GM12878 (cell line): ENCODE data around the gene UNC45A. TPM values are rescaled to one million over a fixed set of nuclear protein-coding genes. Genes with fewer than 3 reads are reported as not detected.

Experiments
- BACH1 ChIP-seq: fragments of 450-650 bp; IDR thresholded peaks from 2 replicates; pipeline ENCODE4 v1.6.1; 2017; ENCODE audit warnings: mild to moderate bottlenecking, borderline replicate concordance
- BCL3 ChIP-seq: IDR thresholded peaks from 2 replicates; pipeline ENCODE4 v1.6.1; 2011; ENCODE audit warnings: borderline replicate concordance, low read depth, mild to moderate bottlenecking, moderate library complexity, low read length; ENCODE audit not compliant: insufficient read depth, poor library complexity, severe bottlenecking
- BHLHE40 ChIP-seq, 2 experiments: fragments of 450-650 bp in 1 of 2; IDR thresholded peaks; 2 replicates each; pipeline ENCODE4 v1.6.1; 2011 to 2017; ENCODE audit warnings: low read depth in 2 of 2, borderline replicate concordance in 1 of 2, improper control_type of control experiment in 1 of 2, low read length in 1 of 2, mild to moderate bottlenecking in 1 of 2
- BRCA1 ChIP-seq: IDR thresholded peaks from 2 replicates; pipeline ENCODE4 v1.6.1; 2011; ENCODE audit warnings: low read depth, low read length, improper control_type of control experiment
- E4F1 ChIP-seq: fragments of 450-650 bp; IDR thresholded peaks from 2 replicates; pipeline ENCODE4 v1.6.1; 2018; ENCODE audit warnings: borderline replicate concordance, mild to moderate bottlenecking; ENCODE audit not compliant: partially characterized antibody
- KAT2A ChIP-seq: conservative IDR thresholded peaks from 2 replicates; pipeline ENCODE4 v1.6.1; 2011; ENCODE audit warnings: low read depth, low read length; ENCODE audit not compliant: control insufficient read depth
- NKRF ChIP-seq: fragments of 450-650 bp; conservative IDR thresholded peaks from 2 replicates; pipeline ENCODE4 v1.6.1; 2017; ENCODE audit warnings: mild to moderate bottlenecking, moderate library complexity
- PKNOX1 ChIP-seq: fragments of 450-650 bp; IDR thresholded peaks from 2 replicates; pipeline ENCODE4 v1.6.1; 2016; ENCODE audit warnings: mild to moderate bottlenecking
- POLR2AphosphoS2 ChIP-seq: IDR thresholded peaks from 2 replicates; pipeline ENCODE4 v1.6.1; 2011; ENCODE audit warnings: low read depth, mild to moderate bottlenecking, low read length, improper control_type of control experiment, moderate library complexity
- RELA ChIP-seq: fragments of 450-650 bp; IDR thresholded peaks from 2 replicates; pipeline ENCODE4 v1.8.0; 2014; ENCODE audit warnings: borderline replicate concordance; ENCODE audit not compliant: partially characterized antibody
- REST ChIP-seq: IDR thresholded peaks from 2 replicates; pipeline ENCODE4 v1.6.1; 2012; ENCODE audit warnings: mild to moderate bottlenecking, low read depth, low read length
- STAT1 ChIP-seq: fragments of 450-650 bp; conservative IDR thresholded peaks from 2 replicates; pipeline ENCODE4 v1.6.1; 2014; ENCODE audit warnings: antibody characterized with exemption, mild to moderate bottlenecking
- STAT3 ChIP-seq: IDR thresholded peaks from 2 replicates; pipeline ENCODE4 v1.6.1; 2011; ENCODE audit warnings: low read depth, low read length, improper control_type of control experiment
- TARDBP ChIP-seq: IDR thresholded peaks from 2 replicates; pipeline ENCODE4 v1.6.1; 2016; ENCODE audit warnings: borderline replicate concordance
- TCF7 ChIP-seq: IDR thresholded peaks from 2 replicates; pipeline ENCODE4 v1.6.1; 2014; ENCODE audit warnings: antibody characterized with exemption, borderline replicate concordance
- USF2 ChIP-seq: IDR thresholded peaks from 2 replicates; pipeline ENCODE4 v1.6.1; 2011; ENCODE audit warnings: low read depth, low read length, improper control_type of control experiment, borderline replicate concordance
- YBX1 ChIP-seq: fragments of 450-650 bp; IDR thresholded peaks from 2 replicates; pipeline ENCODE4 v1.6.1; 2016; ENCODE audit warnings: antibody characterized with exemption
- polyA plus RNA-seq, 11 experiments: library from polyadenylated mRNA; depleted of rRNA in 4 of 11; unstranded in 6 of 11; stranded (reverse) in 5 of 11; fragments of >200 nt; fragmentation: Nextera tagmentation in 4 of 11; fragmentation: Illumina TruSeq in 1 of 11; extraction: Ambion mirVana in 4 of 11; extraction: Trizol in 1 of 11; gene quantifications; 1 replicate in 1 of 11; 2 replicates in 10 of 11; pipeline versions ENCODE4 v1.2.1 to v1.2.3, GENCODE V29; 2011 to 2016; ENCODE audit warnings: inconsistent platforms in 2 of 11, missing spikeins in 2 of 11, low read depth in 1 of 11
- total RNA-seq, 4 experiments: library from RNA; depleted of rRNA in 3 of 4; stranded (reverse); fragments of >200 nt in 3 of 4; fragmentation: Illumina TruSeq in 1 of 4; extraction: Trizol in 1 of 4; gene quantifications; 2 replicates each; pipeline versions ENCODE4 v1.2.1 to v1.2.3, GENCODE V29; 2013 to 2021

UNC45A gene
- total and polyA plus RNA-seq, 10 of the 15 experiments (the other 5 are each of a cell fraction or from before 2014, with no cell fraction given), result 10.3 to 57.8 (median 40.5) TPM

- TF ChIP-seq E4F1 (no peak), REST (no peak), PKNOX1 (no peak; the same call in 1 of the 2 replicates), NKRF (peak; percentile 79), RELA (no peak), TARDBP (no peak), YBX1 (no peak), BCL3 (no peak), BACH1 (peak; percentile 41; the same call in 1 of the 2 replicates), BHLHE40 (IDR thresholded peaks at IDR 0.05; ENCODE audit: borderline replicate concordance in 1 of 2, low read depth in 2 of 2, low read length in 1 of 2) (peak; percentile 89 to 97; a peak in 3 of 4 replicates), POLR2AphosphoS2 (no peak), TCF7 (no peak), BRCA1 (no peak; the same call in 1 of the 2 replicates), STAT3 (no peak), USF2 (no peak), STAT1 (no peak), KAT2A (no peak)
Measured at GRCh38 chr15:90934949-90935751, at the start of gene UNC45A (continued).
